BLaER1 treated with 17β-estradiol and CSF1 and Interleukin-3, amounts not matched to agents 10 nM and 100 nM (cell line): ENCODE results near the gene APMAP.

ENCODE experiments used
- H3K27ac ChIP-seq, 11 experiments: shearing (Covaris generic); formaldehyde crosslinking; 2 replicates each; pipeline ENCODE4 v1.8.1; 2022
- H3K27me3 ChIP-seq, 11 experiments: shearing (Covaris generic); formaldehyde crosslinking; 2 replicates each; pipeline ENCODE4 v1.8.1; 2022
- H3K36me3 ChIP-seq, 11 experiments: shearing (Covaris generic); formaldehyde crosslinking; 2 replicates each; pipeline ENCODE4 v1.8.1; 2022
- H3K4me1 ChIP-seq, 10 experiments: shearing (Covaris generic); formaldehyde crosslinking; 2 replicates each; pipeline ENCODE4 v1.8.1; 2022
- H3K4me2 ChIP-seq, 11 experiments: shearing (Covaris generic); formaldehyde crosslinking; 2 replicates each; pipeline ENCODE4 v1.8.1; 2022
- H3K4me3 ChIP-seq, 10 experiments: shearing (Covaris generic); formaldehyde crosslinking; 2 replicates each; pipeline ENCODE4 v1.8.1; 2022
- H3K9ac ChIP-seq, 11 experiments: shearing (Covaris generic); formaldehyde crosslinking; 2 replicates each; pipeline ENCODE4 v1.8.1; 2022
- H3K9me3 ChIP-seq, 11 experiments: shearing (Covaris generic); formaldehyde crosslinking; replicated peaks in 1 of 11; 2 replicates each; pipeline ENCODE4 v1.8.1; 2022
- H4K20me1 ChIP-seq, 11 experiments: shearing (Covaris generic); formaldehyde crosslinking; 2 replicates each; pipeline ENCODE4 v1.8.1; 2022
- Cebpa-rat ChIP-seq, 11 experiments: shearing (Covaris generic); IDR thresholded peaks; 2 replicates each; pipeline ENCODE4 v1.8.1; 2022

The APMAP gene

GRCh38 chr20:25030649-25031207, 38.2 kb upstream of the APMAP start:
- 0 out of 22 replicates have a peak, but pooled peaks cover 0 to 6% (median 0%) of the 10 kb centered on the region in 11 experiments for H3K9me3 ChIP-seq
- H3K4me3 ChIP-seq: no peak overlapping the region
- peaks cover 27 to 49% (median 40%) of the 10 kb centered on the region in 10 experiments for H3K4me1 ChIP-seq
- no peak overlapping the region for H3K4me2 ChIP-seq
- no peak for TF ChIP-seq Cebpa-rat (IDR thresholded peaks at IDR 0.05)
- H3K9ac ChIP-seq: no peak overlapping the region
- H3K27me3 ChIP-seq: no peaks in the 10 kb centered on the region
- peaks cover 0 to 8% (median 0%) of the 10 kb centered on the region in 11 experiments; a peak in 2 of 22 replicates for H4K20me1 ChIP-seq
- no peak overlapping the region for H3K27ac ChIP-seq
- peaks cover 27 to 71% (median 49%) of the 10 kb centered on the region in 11 experiments; a peak in 21 of 22 replicates for H3K36me3 ChIP-seq

DNA sequence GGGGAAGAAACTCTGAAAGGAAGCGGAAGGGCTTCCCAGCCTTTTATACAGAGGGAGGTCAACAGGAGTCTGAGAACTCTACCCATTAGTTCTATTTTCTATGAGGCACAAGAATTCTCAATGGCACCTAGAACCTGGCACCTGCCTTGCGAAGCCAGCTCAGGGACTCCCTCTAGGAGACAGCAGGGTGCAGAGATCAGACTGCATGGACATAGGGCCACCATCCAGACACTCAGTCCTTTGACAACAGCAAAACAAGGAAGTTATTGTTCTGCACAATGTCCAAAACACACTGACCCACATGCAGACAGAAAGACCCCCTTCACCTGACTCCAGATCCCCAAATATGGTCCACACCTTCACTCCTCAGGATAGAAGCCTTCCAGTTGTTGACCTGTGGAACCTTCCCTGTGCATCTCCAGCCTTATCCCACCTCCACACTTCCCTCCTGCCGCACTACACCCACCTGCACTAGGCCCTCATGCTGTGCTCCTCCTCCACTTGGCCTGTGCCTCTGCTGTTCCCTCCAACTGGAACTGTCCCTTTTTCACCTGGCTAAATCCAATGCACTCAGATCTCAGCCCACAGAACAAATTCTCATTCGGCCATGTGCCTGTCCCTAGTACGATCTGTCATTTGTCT, 37.6 kb upstream of the APMAP start:
- no peak overlapping the region for H3K27ac ChIP-seq

DNA sequence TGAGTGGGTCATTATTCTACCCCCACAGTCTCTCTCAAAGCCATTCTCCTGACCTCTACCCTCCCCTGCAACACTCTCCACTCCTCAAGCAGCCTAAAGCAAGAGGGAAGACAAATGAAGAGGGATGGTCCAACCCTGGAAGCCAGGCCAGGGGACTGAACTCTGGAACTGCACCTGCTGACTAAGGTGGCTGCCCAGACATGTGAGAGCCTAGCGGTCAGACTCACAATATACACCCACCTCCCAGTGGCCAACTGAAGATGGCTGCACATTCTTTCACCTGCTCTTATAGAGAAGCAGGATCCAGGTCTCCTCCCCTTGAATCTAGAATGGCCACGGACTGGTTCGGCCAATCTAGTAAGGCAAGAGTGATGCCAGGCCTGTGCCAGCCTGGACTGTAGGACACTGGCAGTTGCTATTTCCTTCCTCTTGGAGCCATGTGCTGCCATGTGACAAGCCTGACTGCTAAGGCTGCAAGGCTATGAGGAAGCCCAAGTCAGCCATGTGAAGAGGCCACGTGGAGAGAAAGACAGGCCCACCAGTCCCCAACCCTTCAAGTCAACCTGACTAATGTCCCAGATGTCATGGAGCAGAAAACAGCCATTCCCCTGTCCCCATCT, 33.5 kb upstream of the APMAP start:
- TF ChIP-seq Cebpa-rat (IDR thresholded peaks at IDR 0.05): no peak
- Histone ChIP-seq H3K9me3 (no peaks in the 10 kb centered on the region), H3K27ac (no peak overlapping the region), H3K4me2 (peak overlapping the region; percentile 8 to 60 (median 41); a peak in 18 of 22 replicates), H4K20me1 (peaks cover 0 to 49% (median 5%) of the 10 kb centered on the region in 11 experiments; a peak in 10 of 22 replicates), H3K4me1 (peaks cover 10 to 39% (median 14%) of the 10 kb centered on the region in 10 experiments), H3K9ac (no peak overlapping the region), H3K36me3 (peaks cover 31 to 92% (median 52%) of the 10 kb centered on the region in 11 experiments), H3K27me3 (no peaks in the 10 kb centered on the region), H3K4me3 (no peak overlapping the region)

More for the DNA sequence above, 37.6 kb upstream of the APMAP start:
- Histone ChIP-seq H3K36me3 (peaks cover 28 to 76% (median 49%) of the 10 kb centered on the region in 11 experiments; a peak in 21 of 22 replicates), H3K4me1 (peaks cover 23 to 43% (median 35%) of the 10 kb centered on the region in 10 experiments), H3K9me3 (0 out of 22 replicates have a peak, but pooled peaks cover 0 to 6% (median 0%) of the 10 kb centered on the region in 11 experiments), H3K4me3 (no peak overlapping the region), H4K20me1 (peaks cover 0 to 11% (median 0%) of the 10 kb centered on the region in 11 experiments; a peak in 4 of 22 replicates), H3K27me3 (no peaks in the 10 kb centered on the region), H3K9ac (no peak overlapping the region), H3K4me2 (no peak overlapping the region)
- no peak for TF ChIP-seq Cebpa-rat (IDR thresholded peaks at IDR 0.05)

DNA sequence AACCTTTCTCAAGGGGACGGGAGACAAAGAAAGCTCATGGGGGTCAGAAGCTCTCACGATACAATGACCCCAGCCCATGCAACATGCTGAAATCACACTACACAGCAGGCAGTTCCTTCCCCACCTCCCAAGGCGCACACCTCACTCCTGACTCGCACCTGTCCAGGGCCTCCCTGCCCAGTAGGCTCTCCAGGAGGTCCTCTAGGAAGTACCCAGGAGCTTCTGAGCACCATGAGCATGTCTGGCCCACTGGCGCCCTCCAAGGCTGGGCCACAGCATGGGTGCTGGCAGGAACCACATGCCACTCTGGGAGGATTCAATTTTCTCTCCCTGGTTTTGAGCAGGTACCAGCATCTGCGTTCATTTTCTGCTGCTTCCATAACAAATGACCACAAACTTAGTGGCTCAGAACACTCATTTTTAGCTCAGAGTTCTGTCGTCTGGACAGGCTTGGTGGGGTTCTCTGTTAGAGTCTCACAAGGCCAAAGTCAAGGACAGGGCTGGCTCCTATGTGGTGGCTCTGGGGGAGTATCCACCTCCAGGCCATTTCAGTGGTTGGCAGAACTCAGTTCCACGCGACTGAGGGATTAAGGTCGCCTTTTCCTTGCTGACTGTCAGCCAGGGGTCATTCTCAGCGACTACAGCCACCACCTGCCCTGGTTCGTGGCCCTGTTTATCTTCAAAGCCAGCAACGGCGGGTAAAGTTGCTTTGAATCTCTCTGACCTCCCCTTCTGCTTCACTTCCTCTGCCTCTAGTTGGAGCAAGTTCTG, 32.7 kb upstream of the APMAP start:
- Histone ChIP-seq H3K36me3 (peaks cover 31 to 92% (median 53%) of the 10 kb centered on the region in 11 experiments), H4K20me1 (peaks cover 0 to 51% (median 6%) of the 10 kb centered on the region in 11 experiments; a peak in 10 of 22 replicates), H3K4me3 (no peak overlapping the region), H3K4me1 (peaks cover 10 to 39% (median 14%) of the 10 kb centered on the region in 10 experiments), H3K9ac (no peak overlapping the region), H3K27me3 (no peaks in the 10 kb centered on the region), H3K4me2 (peak overlapping the region in 5 of 11 experiments; percentile 21 to 60 (median 43); a peak in 3 of 22 replicates), H3K9me3 (no peaks in the 10 kb centered on the region), H3K27ac (no peak overlapping the region)
- no peak for TF ChIP-seq Cebpa-rat (IDR thresholded peaks at IDR 0.05)

- H3K9ac ChIP-seq: no peak overlapping the region
- H3K9me3 ChIP-seq: no peaks in the 10 kb centered on the region
- H3K4me3 ChIP-seq: no peak overlapping the region
- peaks cover 0 to 57% (median 8%) of the 10 kb centered on the region in 11 experiments; a peak in 11 of 22 replicates for H4K20me1 ChIP-seq
- peaks cover 24 to 90% (median 47%) of the 10 kb centered on the region in 11 experiments for H3K36me3 ChIP-seq
- H3K4me1 ChIP-seq: peaks cover 13 to 39% (median 21%) of the 10 kb centered on the region in 10 experiments
- no peak overlapping the region for H3K27ac ChIP-seq
- TF ChIP-seq Cebpa-rat (IDR thresholded peaks at IDR 0.05): no peak
- H3K27me3 ChIP-seq: no peaks in the 10 kb centered on the region
- H3K4me2 ChIP-seq: peak overlapping the region in 1 of 11 experiments; percentile 4; a peak in 1 of 22 replicates
Measured at GRCh38 chr20:25024171-25024570, 31.6 kb upstream of the APMAP start.

DNA sequence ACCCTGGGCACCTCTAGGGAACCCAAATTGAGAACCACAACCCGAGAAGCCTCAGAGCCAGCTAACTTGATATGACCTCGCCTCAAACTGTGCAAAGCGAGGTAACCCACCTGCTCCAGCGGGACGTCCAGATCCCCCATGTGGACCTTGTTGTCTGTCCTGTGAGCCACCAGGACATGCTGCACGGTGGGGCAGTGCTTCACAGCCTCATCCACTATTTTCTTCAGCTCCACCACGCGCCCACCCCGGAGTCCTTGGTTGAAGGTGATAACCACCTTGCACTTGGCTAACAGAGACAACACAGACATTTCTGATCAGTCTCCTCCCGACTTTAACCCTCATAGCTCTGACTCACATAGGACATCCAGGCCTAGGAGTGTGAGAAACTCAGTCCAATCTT, 30.8 kb upstream of the APMAP start:
- H3K36me3 ChIP-seq: peaks cover 24 to 83% (median 48%) of the 10 kb centered on the region in 11 experiments
- H3K4me3 ChIP-seq: no peak overlapping the region
- peak overlapping the region in 1 of 11 experiments; percentile 15; a peak in 1 of 22 replicates for H3K4me2 ChIP-seq
- H3K9ac ChIP-seq: no peak overlapping the region
- H3K9me3 ChIP-seq: no peaks in the 10 kb centered on the region
- H3K27ac ChIP-seq: no peak overlapping the region
- TF ChIP-seq Cebpa-rat (IDR thresholded peaks at IDR 0.05): no peak
- H3K27me3 ChIP-seq: no peaks in the 10 kb centered on the region
- peaks cover 13 to 39% (median 25%) of the 10 kb centered on the region in 10 experiments for H3K4me1 ChIP-seq
- H4K20me1 ChIP-seq: peaks cover 0 to 65% (median 14%) of the 10 kb centered on the region in 11 experiments; a peak in 12 of 22 replicates

DNA sequence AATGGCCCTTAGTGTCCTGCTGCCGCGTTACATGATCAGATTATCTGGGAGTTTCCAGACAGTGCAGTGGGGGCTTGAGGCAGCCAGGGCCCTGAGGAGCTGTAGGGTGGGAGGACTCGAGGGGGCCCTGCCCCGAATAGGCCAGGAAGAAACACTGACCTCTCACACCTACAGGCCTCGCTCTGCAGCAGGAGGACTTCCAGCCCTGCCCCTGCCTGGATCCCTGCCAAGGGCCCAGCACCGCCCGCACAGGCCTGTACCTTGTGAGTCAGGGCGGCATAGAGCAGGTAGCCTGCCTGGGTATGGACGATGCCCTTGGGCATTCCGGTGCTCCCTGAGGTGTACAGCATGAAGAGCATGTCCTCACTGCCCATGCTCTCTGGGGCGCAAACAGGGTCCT, 30.1 kb upstream of the APMAP start:
- Histone ChIP-seq H3K9ac (no peak overlapping the region), H3K27ac (no peak overlapping the region), H3K36me3 (peaks cover 24 to 86% (median 51%) of the 10 kb centered on the region in 11 experiments), H3K4me2 (no peak overlapping the region), H3K9me3 (no peaks in the 10 kb centered on the region), H3K4me3 (no peak overlapping the region), H3K4me1 (peaks cover 13 to 34% (median 25%) of the 10 kb centered on the region in 10 experiments), H3K27me3 (no peaks in the 10 kb centered on the region), H4K20me1 (peaks cover 0 to 72% (median 19%) of the 10 kb centered on the region in 11 experiments; a peak in 15 of 22 replicates)
- TF ChIP-seq Cebpa-rat (IDR thresholded peaks at IDR 0.05): no peak

GRCh38 chr20:25021336-25021735, 28.8 kb upstream of the APMAP start:
- Histone ChIP-seq H4K20me1 (peaks cover 0 to 85% (median 32%) of the 10 kb centered on the region in 11 experiments; a peak in 16 of 22 replicates), H3K9ac (no peak overlapping the region), H3K4me2 (no peak overlapping the region), H3K4me1 (peaks cover 8 to 32% (median 23%) of the 10 kb centered on the region in 10 experiments), H3K4me3 (no peak overlapping the region), H3K27ac (no peak overlapping the region), H3K27me3 (no peaks in the 10 kb centered on the region), H3K36me3 (peaks cover 24 to 86% (median 52%) of the 10 kb centered on the region in 11 experiments), H3K9me3 (no peaks in the 10 kb centered on the region)
- TF ChIP-seq Cebpa-rat (IDR thresholded peaks at IDR 0.05): no peak
